Gastroesophageal sphincter (tissue), 3 donors: ENCODE results near the gene ADGRG6.

Experiments
- EP300 ChIP-seq: sonication (generic); formaldehyde crosslinking; IDR thresholded peaks from one replicate; pipeline ENCODE4 v1.6.1; 2017; ENCODE audit warnings: antibody characterized with exemption, mild to moderate bottlenecking
- POLR2AphosphoS5 ChIP-seq: sonication (generic); formaldehyde crosslinking; IDR thresholded peaks from one replicate; pipeline ENCODE4 v1.6.1; 2017; ENCODE audit warnings: antibody characterized with exemption
- TF ChIP-seq, protein P1 (sequence below), 4 experiments: fragments of 200-600 bp in 2 of 4; fragments of 450-650 bp in 2 of 4; sonication (generic) in 1 of 4; IDR thresholded peaks; one replicate each; pipeline ENCODE4 v1.5.1; 2017 to 2019; ENCODE audit warnings: antibody characterized with exemption in 4 of 4, mild to moderate bottlenecking in 2 of 4, moderate library complexity in 2 of 4

DNA sequence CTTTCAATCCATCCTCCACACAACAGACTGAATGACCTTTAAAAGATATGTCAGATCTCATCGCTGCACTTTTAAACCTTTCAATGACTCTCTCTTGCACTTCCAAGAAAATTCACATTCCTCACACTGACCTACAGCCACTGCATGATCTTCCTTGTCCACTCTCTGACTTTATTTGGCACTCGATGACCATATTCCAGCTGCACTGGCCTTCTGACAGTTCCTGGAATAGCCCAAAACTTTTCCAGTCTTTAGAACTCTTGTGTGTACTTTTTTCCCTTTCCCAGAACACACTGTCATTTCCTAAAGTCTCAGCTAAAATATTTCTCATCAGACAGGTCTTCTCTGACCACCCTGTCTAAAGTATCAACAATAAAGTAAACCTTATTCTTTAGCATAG lies 174.6 kb downstream of the ADGRG6 start:
- no peak for TF ChIP-seq POLR2AphosphoS5
- TF ChIP-seq, protein P1, sequence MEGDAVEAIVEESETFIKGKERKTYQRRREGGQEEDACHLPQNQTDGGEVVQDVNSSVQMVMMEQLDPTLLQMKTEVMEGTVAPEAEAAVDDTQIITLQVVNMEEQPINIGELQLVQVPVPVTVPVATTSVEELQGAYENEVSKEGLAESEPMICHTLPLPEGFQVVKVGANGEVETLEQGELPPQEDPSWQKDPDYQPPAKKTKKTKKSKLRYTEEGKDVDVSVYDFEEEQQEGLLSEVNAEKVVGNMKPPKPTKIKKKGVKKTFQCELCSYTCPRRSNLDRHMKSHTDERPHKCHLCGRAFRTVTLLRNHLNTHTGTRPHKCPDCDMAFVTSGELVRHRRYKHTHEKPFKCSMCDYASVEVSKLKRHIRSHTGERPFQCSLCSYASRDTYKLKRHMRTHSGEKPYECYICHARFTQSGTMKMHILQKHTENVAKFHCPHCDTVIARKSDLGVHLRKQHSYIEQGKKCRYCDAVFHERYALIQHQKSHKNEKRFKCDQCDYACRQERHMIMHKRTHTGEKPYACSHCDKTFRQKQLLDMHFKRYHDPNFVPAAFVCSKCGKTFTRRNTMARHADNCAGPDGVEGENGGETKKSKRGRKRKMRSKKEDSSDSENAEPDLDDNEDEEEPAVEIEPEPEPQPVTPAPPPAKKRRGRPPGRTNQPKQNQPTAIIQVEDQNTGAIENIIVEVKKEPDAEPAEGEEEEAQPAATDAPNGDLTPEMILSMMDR (IDR thresholded peaks at IDR 0.05), result no peak
- TF ChIP-seq EP300, result no peak
